ENCODE results near the gene ENO1. TPM values are rescaled to one million over a fixed set of nuclear protein-coding genes. Genes with fewer than 3 reads are reported as not detected.

The ENO1 gene
- total and polyA plus RNA-seq, 12 donors: 73.3 to 581 (median 141) TPM

DNA sequence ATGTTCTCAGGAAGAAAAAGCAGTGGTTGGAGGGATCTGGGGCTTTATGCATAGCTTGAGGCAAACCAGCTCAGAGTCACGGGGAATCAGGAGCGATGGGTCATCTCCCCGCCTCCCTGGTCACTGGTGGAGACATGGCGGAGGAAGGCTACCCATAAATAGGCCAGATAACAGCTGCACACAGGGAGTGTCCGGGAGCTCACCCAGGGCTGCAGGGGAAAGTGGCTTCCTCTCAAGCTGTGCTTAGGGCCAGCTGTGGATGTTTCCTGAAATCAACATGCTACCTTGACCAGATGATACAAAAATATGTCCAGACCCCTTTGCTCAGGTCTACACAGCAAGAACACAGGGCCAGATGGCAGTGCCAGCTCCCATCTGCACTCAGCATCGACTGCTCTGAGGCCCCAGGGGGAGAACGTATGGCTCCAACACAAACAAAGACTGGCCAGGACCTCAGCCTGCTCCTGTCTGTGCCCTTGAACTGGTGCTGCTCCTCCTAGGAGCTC, 33.9 kb downstream of the ENO1 start:
- Histone ChIP-seq H3K4me3 (no peak overlapping the region), H3K27me3 (no peaks in the 10 kb centered on the region), H3K36me3 (no peaks in the 10 kb centered on the region), H3K27ac (peak overlapping the region in 3 of 10 donors; percentile 13 to 46 (median 42)), H3K9me3 (no peaks in the 10 kb centered on the region), H3K4me1 (peaks cover 3 to 38% (median 27%) of the 10 kb centered on the region in 9 donors)
- TF ChIP-seq, protein P1, sequence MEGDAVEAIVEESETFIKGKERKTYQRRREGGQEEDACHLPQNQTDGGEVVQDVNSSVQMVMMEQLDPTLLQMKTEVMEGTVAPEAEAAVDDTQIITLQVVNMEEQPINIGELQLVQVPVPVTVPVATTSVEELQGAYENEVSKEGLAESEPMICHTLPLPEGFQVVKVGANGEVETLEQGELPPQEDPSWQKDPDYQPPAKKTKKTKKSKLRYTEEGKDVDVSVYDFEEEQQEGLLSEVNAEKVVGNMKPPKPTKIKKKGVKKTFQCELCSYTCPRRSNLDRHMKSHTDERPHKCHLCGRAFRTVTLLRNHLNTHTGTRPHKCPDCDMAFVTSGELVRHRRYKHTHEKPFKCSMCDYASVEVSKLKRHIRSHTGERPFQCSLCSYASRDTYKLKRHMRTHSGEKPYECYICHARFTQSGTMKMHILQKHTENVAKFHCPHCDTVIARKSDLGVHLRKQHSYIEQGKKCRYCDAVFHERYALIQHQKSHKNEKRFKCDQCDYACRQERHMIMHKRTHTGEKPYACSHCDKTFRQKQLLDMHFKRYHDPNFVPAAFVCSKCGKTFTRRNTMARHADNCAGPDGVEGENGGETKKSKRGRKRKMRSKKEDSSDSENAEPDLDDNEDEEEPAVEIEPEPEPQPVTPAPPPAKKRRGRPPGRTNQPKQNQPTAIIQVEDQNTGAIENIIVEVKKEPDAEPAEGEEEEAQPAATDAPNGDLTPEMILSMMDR (IDR thresholded peaks at IDR 0.05): no peak
- WGBS, 2 donors: 20 to 41% methylated on average over 7 of the region's 7 CpGs
- peak in 1 of 2 donors; percentile 48 for DNase-seq
- peak in 6 of 8 donors; percentile 37 to 63 (median 47) for ATAC-seq
- intact Hi-C loops (cut with DNase I): loop anchor here in 8 of 10 donors (5.0 to 10.0 kb wide), 8 partner anchors 90 to 862 kb away; no protein-coding TSS in a partner anchor

GRCh38 chr1:8841395-8841794, 37.1 kb downstream of the ENO1 start:
- Histone ChIP-seq H3K27me3 (no peaks in the 10 kb centered on the region), H3K4me3 (no peak overlapping the region), H3K36me3 (no peaks in the 10 kb centered on the region), H3K4me1 (peaks cover 0 to 22% (median 12%) of the 10 kb centered on the region in 9 donors), H3K9me3 (no peaks in the 10 kb centered on the region), H3K27ac (no peak overlapping the region)
- ATAC-seq (no peak), DNase-seq (no peak)
- WGBS, 2 donors: 80 to 89% methylated on average over 3 of the region's 3 CpGs
- intact Hi-C loops (cut with DNase I): loop anchor here in 4 of 10 donors (10.0 kb wide), 4 partner anchors 87 to 857 kb away; no protein-coding TSS in a partner anchor
- TF ChIP-seq, protein P1 (IDR thresholded peaks at IDR 0.05): no peak

GRCh38 chr1:8839990-8840389, 38.5 kb downstream of the ENO1 start:
- Histone ChIP-seq H3K36me3 (no peaks in the 10 kb centered on the region), H3K4me1 (peaks cover 0 to 10% (median 9%) of the 10 kb centered on the region in 9 donors), H3K4me3 (no peak overlapping the region), H3K27ac (no peak overlapping the region), H3K27me3 (no peaks in the 10 kb centered on the region), H3K9me3 (no peaks in the 10 kb centered on the region)
- TF ChIP-seq, protein P1 (IDR thresholded peaks at IDR 0.05): no peak
- DNase-seq (no peak), ATAC-seq (no peak)
- intact Hi-C loops (cut with DNase I): loop anchor here in 4 of 10 donors (10.0 kb wide), 4 partner anchors 85 to 855 kb away; no protein-coding TSS in a partner anchor
- WGBS, 2 donors: 92 to 96% methylated on average over 7 of the region's 7 CpGs

GRCh38 chr1:8835941-8836643, 42.4 kb downstream of the ENO1 start:
- no peaks in the 10 kb centered on the region for H3K36me3 ChIP-seq
- DNase-seq (no peak), ATAC-seq (no peak)
- TF ChIP-seq, protein P1 (IDR thresholded peaks at IDR 0.05): no peak
- H3K4me1 ChIP-seq: no peaks in the 10 kb centered on the region
- H3K4me3 ChIP-seq: no peak overlapping the region
- H3K27me3 ChIP-seq: no peaks in the 10 kb centered on the region
- 81 to 86% methylated on average over 14 of the region's 14 CpGs for WGBS, 2 donors
- intact Hi-C loops (cut with DNase I): no loop called here
- no peaks in the 10 kb centered on the region for H3K9me3 ChIP-seq
- H3K27ac ChIP-seq: no peak overlapping the region
